Right atrium auricular region (tissue), 2 donors: ENCODE measurements around the gene NEDD9. TPM values are rescaled to one million over a fixed set of nuclear protein-coding genes. Genes with fewer than 3 reads are reported as not detected.

ENCODE experiments used
- DNase-seq: peaks from one replicate; pipeline ENCODE4 v3.0.0-alpha.2; 2019; ENCODE audit warnings: low spot score
- H3K27ac ChIP-seq, 2 donors: fragments of 200-600 bp; sonication (generic); 1 replicate in 1 of 2; 2 replicates in 1 of 2; pipeline ENCODE4 v1.5.1; 2016 to 2019
- H3K27me3 ChIP-seq, 2 donors: fragments of 200-600 bp; sonication (generic); one replicate each; pipeline versions ENCODE4 v1.5.1 to v1.6.0; 2017 to 2019
- H3K36me3 ChIP-seq: fragments of 200-600 bp; sonication (generic); one replicate; pipeline ENCODE4 v1.5.1; 2016
- H3K4me1 ChIP-seq, 2 donors: fragments of 200-600 bp; sonication (generic); one replicate each; pipeline versions ENCODE4 v1.5.1 to v1.6.0; 2017 to 2019
- H3K4me3 ChIP-seq, 2 donors: fragments of 200-600 bp; sonication (generic); 1 replicate in 1 of 2; 2 replicates in 1 of 2; pipeline ENCODE4 v1.5.1; 2017 to 2019; ENCODE audit warnings: mild to moderate bottlenecking in 1 of 2, moderate library complexity in 1 of 2
- H3K9me3 ChIP-seq, 2 donors: fragments of 200-600 bp; sonication (generic); one replicate each; pipeline ENCODE4 v1.5.1; 2019
- total RNA-seq, 2 donors: library from RNA; depleted of rRNA; stranded (reverse); fragments of >200 nt; gene quantifications; one replicate each; pipeline ENCODE4 v1.1.0, GENCODE V29; 2016
- TF ChIP-seq, protein P1 (sequence below), 2 donors: fragments of 200-600 bp; sonication (generic); IDR thresholded peaks; one replicate each; pipeline ENCODE4 v1.5.1; 2019; ENCODE audit warnings: antibody characterized with exemption in 2 of 2

The NEDD9 gene
- total RNA-seq, 2 donors from 2014 or later: 47.3 to 56.2 TPM

DNA sequence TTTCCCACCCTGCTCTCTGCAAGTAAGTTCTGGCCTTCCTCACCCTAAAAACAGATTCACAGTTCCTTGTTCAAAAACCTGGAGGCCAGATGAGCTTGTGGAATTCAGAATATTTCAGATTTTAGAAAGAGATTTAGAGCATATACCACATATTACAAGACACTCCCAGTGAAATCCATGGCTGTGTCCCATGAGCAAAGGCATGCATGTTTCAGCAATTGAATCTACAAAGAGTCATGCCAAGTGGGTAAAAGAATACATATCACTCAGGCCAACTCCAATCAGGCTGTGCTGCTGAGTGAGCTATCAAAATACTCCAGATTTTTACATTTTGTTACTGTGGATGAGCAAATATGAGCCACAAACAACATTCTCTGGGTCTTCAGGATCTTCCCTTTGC lies 10.2 kb upstream of the NEDD9 start:
- H3K27me3 ChIP-seq: no peaks in the 10 kb centered on the region
- no peaks in the 10 kb centered on the region for H3K36me3 ChIP-seq
- no peak for DNase-seq
- H3K4me1 ChIP-seq: peaks cover 0 to 6% of the 10 kb centered on the region in 2 donors
- H3K27ac ChIP-seq: no peak overlapping the region
- TF ChIP-seq, protein P1, sequence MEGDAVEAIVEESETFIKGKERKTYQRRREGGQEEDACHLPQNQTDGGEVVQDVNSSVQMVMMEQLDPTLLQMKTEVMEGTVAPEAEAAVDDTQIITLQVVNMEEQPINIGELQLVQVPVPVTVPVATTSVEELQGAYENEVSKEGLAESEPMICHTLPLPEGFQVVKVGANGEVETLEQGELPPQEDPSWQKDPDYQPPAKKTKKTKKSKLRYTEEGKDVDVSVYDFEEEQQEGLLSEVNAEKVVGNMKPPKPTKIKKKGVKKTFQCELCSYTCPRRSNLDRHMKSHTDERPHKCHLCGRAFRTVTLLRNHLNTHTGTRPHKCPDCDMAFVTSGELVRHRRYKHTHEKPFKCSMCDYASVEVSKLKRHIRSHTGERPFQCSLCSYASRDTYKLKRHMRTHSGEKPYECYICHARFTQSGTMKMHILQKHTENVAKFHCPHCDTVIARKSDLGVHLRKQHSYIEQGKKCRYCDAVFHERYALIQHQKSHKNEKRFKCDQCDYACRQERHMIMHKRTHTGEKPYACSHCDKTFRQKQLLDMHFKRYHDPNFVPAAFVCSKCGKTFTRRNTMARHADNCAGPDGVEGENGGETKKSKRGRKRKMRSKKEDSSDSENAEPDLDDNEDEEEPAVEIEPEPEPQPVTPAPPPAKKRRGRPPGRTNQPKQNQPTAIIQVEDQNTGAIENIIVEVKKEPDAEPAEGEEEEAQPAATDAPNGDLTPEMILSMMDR (IDR thresholded peaks at IDR 0.05): no peak
- no peaks in the 10 kb centered on the region for H3K9me3 ChIP-seq
- H3K4me3 ChIP-seq: no peak overlapping the region

DNA sequence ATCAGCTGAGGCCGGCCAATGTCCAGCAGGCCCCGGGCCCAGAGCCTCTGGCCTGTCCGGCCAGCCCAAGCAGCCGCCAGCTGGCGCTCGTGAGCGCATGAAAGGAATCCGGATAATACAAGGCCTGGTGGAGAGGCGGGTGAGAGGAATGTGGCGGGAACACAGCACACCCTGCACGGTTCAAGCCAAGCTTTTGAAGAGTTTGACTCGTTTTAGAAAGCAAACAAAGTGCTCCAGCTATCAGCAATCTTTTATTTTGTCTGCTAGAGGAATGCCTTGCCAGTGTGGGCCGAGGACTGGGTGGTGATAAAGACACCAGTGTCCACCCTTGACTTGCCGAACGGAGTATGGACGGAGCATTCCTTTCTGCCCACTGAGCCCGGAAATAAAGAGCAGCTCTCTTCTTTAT lies 9.3 kb upstream of the NEDD9 start:
- H3K36me3 ChIP-seq: no peaks in the 10 kb centered on the region
- peak; percentile 83 for DNase-seq
- no peak overlapping the region for H3K4me3 ChIP-seq
- H3K27ac ChIP-seq: no peak overlapping the region
- H3K4me1 ChIP-seq: peaks cover 0 to 6% of the 10 kb centered on the region in 2 donors
- H3K27me3 ChIP-seq: no peaks in the 10 kb centered on the region
- TF ChIP-seq, protein P1 (IDR thresholded peaks at IDR 0.05): peak; percentile 31 to 75
- H3K9me3 ChIP-seq: no peaks in the 10 kb centered on the region

DNA sequence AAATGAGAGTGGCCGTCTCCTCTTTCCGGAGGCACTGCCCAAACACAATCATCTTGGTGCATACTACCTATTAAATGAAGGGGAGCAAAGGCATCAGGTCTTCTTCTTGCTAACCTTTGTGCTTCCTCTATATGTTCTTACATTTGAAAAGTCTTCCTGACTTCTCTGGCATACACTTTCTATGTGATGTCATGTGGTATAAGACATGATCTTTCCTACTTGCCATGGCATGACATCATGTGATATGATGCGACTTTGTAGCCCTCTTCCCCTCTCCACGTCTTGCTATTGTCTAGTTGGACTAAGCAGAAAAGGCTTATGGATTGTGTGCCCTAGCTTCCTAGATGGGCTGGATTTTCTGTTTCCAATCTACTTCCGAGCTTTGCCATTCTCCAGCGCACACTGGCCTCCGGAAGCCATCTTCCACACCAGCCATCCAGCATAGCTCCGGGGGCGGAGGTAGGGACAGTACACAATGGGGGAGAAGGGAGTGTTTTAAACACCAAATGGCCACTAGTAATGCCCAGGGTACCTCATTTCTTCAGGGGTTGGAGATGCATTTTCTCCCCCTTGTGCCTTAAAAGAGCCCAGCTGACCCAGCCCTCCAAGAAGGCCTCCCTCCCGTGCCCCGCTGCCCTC lies 8.8 kb upstream of the NEDD9 start:
- DNase-seq: no peak
- TF ChIP-seq, protein P1 (IDR thresholded peaks at IDR 0.05): no peak
- Histone ChIP-seq H3K27ac (no peak overlapping the region), H3K36me3 (no peaks in the 10 kb centered on the region), H3K27me3 (no peaks in the 10 kb centered on the region), H3K9me3 (no peaks in the 10 kb centered on the region), H3K4me3 (no peak overlapping the region), H3K4me1 (peaks cover 0 to 6% of the 10 kb centered on the region in 2 donors)

DNA sequence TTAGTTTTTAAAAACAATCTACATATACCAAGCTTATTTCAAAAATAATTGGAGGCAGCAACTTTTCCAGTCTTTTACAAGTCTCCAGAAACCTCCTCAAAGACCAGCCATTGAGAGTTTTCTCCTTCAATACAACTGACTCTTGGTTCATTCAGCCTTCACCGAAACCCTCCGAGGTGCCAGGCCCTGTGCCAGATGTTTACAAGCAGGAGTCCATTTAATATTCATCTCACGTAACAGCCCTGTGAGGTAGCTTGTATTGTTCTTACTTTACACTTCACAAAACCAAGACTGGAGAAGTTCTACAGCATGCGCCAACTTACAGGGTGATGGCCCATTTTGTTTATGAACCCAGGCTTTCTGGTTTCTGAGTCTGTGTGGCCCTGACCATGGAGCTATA lies 5.5 kb upstream of the NEDD9 start:
- Histone ChIP-seq H3K27ac (no peak overlapping the region), H3K4me3 (no peak overlapping the region), H3K36me3 (no peaks in the 10 kb centered on the region), H3K27me3 (no peaks in the 10 kb centered on the region), H3K9me3 (no peaks in the 10 kb centered on the region), H3K4me1 (peaks cover 0 to 13% of the 10 kb centered on the region in 2 donors)
- TF ChIP-seq, protein P1 (IDR thresholded peaks at IDR 0.05): no peak
- DNase-seq: no peak

DNA sequence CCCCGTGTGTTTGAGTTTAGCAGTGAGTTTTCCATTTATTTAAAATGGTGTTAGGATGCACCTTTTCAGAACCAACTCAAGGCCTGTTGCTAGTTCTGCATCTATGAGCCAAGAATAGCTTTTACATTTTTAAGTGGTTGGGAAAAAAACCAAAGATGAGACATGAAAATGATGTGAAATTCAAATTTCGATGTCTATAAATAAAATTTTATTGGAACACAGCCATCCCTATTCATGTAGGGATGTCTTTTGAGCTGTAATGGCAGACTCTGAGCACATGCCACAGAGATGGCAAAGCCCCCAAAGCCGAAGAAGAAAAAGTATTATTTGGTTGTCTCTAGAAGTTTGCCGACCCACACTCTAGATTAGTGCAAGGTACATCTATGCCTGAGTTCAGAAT lies 5.0 kb upstream of the NEDD9 start:
- H3K9me3 ChIP-seq: no peaks in the 10 kb centered on the region
- DNase-seq: no peak
- no peaks in the 10 kb centered on the region for H3K36me3 ChIP-seq
- H3K27ac ChIP-seq: no peak overlapping the region
- H3K4me3 ChIP-seq: no peak overlapping the region
- TF ChIP-seq, protein P1 (IDR thresholded peaks at IDR 0.05): no peak
- peaks cover 0 to 13% of the 10 kb centered on the region in 2 donors for H3K4me1 ChIP-seq
- H3K27me3 ChIP-seq: no peaks in the 10 kb centered on the region

DNA sequence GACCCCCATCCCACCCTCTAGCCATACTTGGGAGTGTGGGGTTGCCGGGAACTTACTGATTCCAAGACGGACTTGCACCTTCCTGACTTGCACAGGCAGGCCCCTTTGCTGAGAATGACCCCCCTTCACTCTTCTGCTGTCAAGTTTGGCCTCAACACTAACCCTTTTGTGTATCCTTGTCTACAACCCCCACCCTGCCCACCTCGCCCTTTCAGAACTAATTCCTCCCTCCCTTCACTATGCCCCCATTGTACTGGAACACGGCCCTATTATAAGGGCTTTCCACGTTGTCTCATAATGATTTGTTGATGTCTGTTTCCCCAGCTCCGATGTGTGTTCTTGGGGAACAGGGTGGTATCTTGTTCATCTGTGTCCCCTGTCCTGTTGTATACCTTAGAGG lies 4.4 kb upstream of the NEDD9 start:
- Histone ChIP-seq H3K36me3 (no peaks in the 10 kb centered on the region), H3K9me3 (no peaks in the 10 kb centered on the region), H3K4me1 (peaks cover 0 to 16% of the 10 kb centered on the region in 2 donors), H3K27ac (no peak overlapping the region), H3K4me3 (no peak overlapping the region), H3K27me3 (no peaks in the 10 kb centered on the region)
- no peak for DNase-seq
- TF ChIP-seq, protein P1 (IDR thresholded peaks at IDR 0.05): no peak
